ENCODE data around the gene BAIAP2L2.
"Not testable (repeated sequence)": the region's sequence is repeated elsewhere in the genome, so short reads cannot be mapped to it uniquely, and the experiment has no call there.

The BAIAP2L2 gene

GRCh38 chr22:38037367-38038150 is 72.9 kb downstream of the BAIAP2L2 start:
- DNase-seq (ENCODE audit: low spot score) = not testable (repeated sequence)

DNA sequence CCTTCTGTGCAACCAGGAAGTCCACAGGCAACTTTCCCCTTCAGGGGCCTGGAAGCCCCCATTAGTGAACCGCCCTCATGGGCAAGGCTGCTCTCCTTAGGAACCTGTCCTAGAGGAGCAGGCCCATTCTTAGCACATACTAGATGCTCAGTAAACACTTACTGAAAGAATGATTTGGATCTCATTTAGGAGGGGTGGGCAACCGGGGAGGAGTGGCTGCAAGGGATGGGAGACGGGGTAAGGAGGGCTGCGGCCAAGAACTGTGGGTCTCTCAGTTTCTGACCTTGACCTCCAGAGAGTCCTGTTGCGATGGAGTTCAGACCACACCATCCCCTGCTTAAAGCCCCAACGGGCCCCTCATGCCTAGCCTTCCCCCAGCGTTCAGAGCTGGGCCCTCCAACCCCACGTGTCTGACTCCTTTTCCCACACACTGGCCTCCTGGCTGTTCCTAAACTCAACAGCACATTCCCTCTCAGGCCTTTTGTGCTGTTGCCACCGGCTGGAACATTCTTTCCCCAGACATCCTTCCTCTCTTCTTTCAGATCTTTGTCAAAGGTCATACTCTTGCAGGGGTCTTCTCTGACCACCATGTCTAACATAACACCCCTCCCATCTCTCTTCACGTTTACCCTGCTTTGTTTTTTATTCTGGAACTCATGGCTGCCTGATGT is 74.0 kb downstream of the BAIAP2L2 start:
- DNase-seq (ENCODE audit: low spot score) = no peak

- DNase-seq (ENCODE audit: low spot score) = no peak
Observed at GRCh38 chr22:38035530-38035885, 75.0 kb downstream of the BAIAP2L2 start.

All from CD4-positive, alpha-beta T cell treated with Interleukin-2 at 100 ng/mL for 4 hours (primary cell).